ENCODE data around the gene RNF113B. TPM values are rescaled to one million over a fixed set of nuclear protein-coding genes. Genes with fewer than 3 reads are reported as not detected.

RNF113B gene
- total RNA-seq, 4 donors from 2014 or later = not detected

DNA sequence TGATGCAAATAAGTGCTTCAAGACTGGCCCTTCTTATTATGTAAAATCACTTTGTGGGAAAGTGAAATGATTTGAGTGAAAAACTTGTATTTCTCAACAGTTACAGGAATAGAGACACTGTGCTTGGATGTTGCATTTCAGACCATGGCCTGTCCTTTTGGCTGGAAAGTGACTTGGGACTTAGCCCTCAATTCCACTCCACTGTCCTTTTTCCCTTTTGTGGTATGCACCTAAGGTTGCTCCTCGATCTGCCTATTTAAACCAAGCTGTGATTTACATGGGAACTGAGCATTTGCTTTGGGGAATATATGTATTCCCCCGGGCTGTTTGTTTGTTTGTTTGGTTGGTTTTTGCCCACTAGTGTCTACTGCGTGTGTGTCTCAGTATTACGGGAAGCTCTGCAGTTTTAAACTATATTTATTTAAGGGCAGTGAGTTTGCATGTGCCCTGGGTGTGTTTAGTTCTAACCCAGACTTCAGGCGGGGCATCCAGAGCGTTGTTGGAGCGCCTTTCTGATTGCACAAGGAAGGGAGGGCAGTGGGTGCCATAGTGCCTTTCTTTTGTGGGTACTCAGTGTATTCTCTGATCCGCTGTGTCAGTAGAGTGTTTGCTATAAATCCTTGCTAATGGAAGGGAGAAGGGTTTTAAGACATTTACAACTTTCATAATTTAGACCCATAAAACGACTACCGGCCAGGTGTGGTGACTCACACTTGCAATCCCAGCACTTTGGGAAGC lies 18.2 kb upstream of the RNF113B start:
- Histone ChIP-seq H3K36me3 (no peaks in the 10 kb centered on the region), H3K4me1 (no peaks in the 10 kb centered on the region), H3K27ac (no peak overlapping the region), H3K4me3 (no peak overlapping the region), H3K27me3 (no peaks in the 10 kb centered on the region), H3K9me3 (no peaks in the 10 kb centered on the region)
- no peak for TF ChIP-seq POLR2A (IDR thresholded peaks at IDR 0.05)
- TF ChIP-seq, protein P1, sequence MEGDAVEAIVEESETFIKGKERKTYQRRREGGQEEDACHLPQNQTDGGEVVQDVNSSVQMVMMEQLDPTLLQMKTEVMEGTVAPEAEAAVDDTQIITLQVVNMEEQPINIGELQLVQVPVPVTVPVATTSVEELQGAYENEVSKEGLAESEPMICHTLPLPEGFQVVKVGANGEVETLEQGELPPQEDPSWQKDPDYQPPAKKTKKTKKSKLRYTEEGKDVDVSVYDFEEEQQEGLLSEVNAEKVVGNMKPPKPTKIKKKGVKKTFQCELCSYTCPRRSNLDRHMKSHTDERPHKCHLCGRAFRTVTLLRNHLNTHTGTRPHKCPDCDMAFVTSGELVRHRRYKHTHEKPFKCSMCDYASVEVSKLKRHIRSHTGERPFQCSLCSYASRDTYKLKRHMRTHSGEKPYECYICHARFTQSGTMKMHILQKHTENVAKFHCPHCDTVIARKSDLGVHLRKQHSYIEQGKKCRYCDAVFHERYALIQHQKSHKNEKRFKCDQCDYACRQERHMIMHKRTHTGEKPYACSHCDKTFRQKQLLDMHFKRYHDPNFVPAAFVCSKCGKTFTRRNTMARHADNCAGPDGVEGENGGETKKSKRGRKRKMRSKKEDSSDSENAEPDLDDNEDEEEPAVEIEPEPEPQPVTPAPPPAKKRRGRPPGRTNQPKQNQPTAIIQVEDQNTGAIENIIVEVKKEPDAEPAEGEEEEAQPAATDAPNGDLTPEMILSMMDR (IDR thresholded peaks at IDR 0.05) = no peak
- DNase-seq = no peak

DNA sequence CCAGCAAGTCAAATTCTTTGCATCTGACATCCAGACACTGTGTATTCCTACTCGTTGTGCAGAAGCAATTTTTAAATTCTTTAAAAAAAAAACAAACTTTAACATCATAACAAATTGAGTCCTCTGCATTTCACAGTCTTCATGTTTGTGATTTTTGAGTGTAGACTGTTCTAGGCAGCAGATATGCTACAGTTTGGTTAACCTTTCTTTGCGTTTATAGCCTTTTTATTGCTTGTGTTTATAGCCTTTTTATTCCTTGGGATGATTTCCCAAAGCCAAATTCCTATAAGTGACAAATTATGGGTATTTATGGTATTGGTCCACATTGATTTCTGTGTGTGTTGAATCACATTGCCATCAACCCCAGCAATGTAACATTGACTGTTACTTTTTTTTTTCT lies 14.9 kb upstream of the RNF113B start:
- no peaks in the 10 kb centered on the region for H3K4me1 ChIP-seq
- DNase-seq = no peak
- TF ChIP-seq, protein P1 (IDR thresholded peaks at IDR 0.05) = no peak
- no peak for TF ChIP-seq POLR2A (IDR thresholded peaks at IDR 0.05)
- no peak overlapping the region for H3K4me3 ChIP-seq
- H3K36me3 ChIP-seq = no peaks in the 10 kb centered on the region
- no peaks in the 10 kb centered on the region for H3K9me3 ChIP-seq
- no peak overlapping the region for H3K27ac ChIP-seq
- H3K27me3 ChIP-seq = no peaks in the 10 kb centered on the region

DNA sequence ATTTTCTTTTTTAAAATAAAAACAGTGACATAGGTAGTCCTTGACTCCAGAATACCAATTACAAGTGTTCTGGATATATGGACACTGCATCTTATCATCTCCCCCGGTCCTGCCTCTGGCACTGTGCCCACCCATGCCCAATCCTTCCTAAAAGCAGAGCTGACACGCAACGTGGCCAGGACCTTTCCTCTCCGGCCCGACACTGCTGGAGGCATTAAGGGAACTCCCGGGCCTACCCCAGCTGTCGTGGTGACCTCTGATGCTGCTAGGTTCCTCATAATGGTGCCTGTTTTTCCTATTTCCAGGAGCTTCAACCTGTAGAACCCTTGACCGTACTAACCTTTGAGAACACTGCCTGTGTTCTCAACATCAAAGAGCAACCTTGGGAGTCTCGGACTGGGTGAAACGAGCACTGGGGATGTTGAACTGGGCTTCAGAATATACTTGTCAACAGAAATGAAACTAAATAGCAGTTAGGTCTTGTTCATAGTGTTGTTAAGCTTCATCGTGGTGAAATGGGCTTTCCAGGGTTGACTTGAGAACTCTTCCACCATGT lies 13.9 kb upstream of the RNF113B start:
- Histone ChIP-seq H3K4me3 (no peak overlapping the region), H3K27ac (no peak overlapping the region), H3K4me1 (no peaks in the 10 kb centered on the region), H3K36me3 (no peaks in the 10 kb centered on the region), H3K9me3 (no peaks in the 10 kb centered on the region), H3K27me3 (no peaks in the 10 kb centered on the region)
- TF ChIP-seq POLR2A (IDR thresholded peaks at IDR 0.05) = no peak
- TF ChIP-seq, protein P1 (IDR thresholded peaks at IDR 0.05) = no peak
- no peak for DNase-seq

DNA sequence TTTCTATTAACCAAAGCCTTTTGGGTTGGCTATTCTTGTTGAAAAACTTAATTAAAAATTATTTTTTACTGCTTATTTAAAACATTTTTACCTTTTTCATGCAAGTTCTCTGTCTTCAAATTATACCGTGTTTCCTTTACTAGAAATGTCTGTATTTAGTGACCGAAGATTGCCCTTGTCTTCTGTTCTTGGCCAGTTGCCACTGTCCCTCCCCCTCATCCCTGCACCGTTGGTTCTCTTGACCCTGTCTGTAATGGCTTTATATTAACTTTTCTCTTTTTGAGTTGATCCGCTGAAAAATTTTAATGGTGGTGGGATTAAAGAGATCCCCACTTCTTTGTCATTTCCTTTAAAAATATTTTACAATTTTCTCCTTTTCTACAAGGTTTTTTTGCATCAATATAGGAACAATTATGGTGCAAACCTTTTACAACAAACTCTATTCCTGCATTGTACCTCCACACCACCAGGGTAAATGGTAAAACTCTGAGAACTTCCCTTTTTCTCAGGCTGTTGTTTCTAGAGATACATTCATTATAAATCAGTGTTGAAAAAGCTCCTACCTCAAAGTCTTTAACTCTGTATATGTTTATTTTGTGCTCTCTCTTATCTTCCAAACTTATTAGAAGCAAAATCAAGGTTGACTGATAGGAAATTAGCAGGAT lies 12.9 kb upstream of the RNF113B start:
- Histone ChIP-seq H3K4me1 (no peaks in the 10 kb centered on the region), H3K27me3 (no peaks in the 10 kb centered on the region), H3K27ac (no peak overlapping the region), H3K36me3 (no peaks in the 10 kb centered on the region), H3K4me3 (no peak overlapping the region), H3K9me3 (no peaks in the 10 kb centered on the region)
- TF ChIP-seq, protein P1 (IDR thresholded peaks at IDR 0.05) = peak in 1 of 6 experiments; percentile 37
- no peak for TF ChIP-seq POLR2A (IDR thresholded peaks at IDR 0.05)
- no peak for DNase-seq

DNA sequence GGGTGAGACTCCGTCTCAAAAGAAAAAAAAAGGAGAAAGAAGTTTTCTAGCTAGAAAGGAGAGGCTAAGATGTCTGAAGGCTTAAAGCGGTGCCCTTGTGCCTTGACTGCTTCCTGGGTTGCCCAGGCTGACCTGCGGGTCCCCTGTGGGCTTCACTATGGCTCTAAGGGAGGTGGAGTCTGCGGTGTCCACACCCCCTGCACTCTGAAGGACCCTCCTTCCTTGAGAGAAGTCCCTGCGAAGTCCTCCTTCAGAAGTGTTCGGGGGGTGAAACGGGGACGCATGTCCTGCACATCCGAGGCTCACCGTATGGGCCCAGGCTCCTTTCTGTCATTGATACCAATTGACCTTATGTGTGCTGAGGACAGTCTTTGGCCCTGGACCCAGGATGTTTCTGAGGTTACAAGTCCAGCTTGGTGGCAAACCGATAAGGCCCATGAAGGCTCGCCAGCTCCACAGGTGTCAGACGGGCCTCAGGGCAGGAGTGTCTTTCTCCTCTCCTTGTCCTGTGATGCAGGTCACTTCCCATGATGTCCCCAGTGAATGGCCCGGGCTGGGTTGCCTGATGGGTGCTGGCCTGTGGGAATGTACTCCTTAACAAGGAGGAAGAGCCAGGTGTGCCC lies 11.6 kb upstream of the RNF113B start:
- Histone ChIP-seq H3K27ac (peak overlapping the region in 1 of 4 donors; percentile 61), H3K4me1 (no peaks in the 10 kb centered on the region), H3K4me3 (no peak overlapping the region), H3K9me3 (no peaks in the 10 kb centered on the region), H3K27me3 (no peaks in the 10 kb centered on the region), H3K36me3 (no peaks in the 10 kb centered on the region)
- DNase-seq = no peak
- no peak for TF ChIP-seq POLR2A (IDR thresholded peaks at IDR 0.05)
- TF ChIP-seq, protein P1 (IDR thresholded peaks at IDR 0.05) = no peak

Data from Peyer's patch (tissue), 4 donors.